ENCODE measurements around the gene APOL6.

Gene APOL6
- 279 to 333 reads per million in 2 donors for total RNA-seq

GRCh38 chr22:35648066-35649025, at the start of gene APOL6:
Gene APOL6 (plus strand): TSS chr22:35648446. CDS start chr22:35656426, 7,980 bp downstream.
- DNase-seq: no peak

- no peak for DNase-seq
These were observed 48.9 kb upstream of the APOL6 start for GRCh38 chr22:35599364-35599763.

- no peak for DNase-seq
These were observed 47.8 kb upstream of the APOL6 start for GRCh38 chr22:35600476-35600875.

GRCh38 chr22:35601013-35601580, 47.1 kb upstream of the APOL6 start:
- no peak for DNase-seq

- DNase-seq: no peak
These were observed 46.3 kb upstream of the APOL6 start for GRCh38 chr22:35601743-35602615.

GRCh38 chr22:35604621-35605368, 43.5 kb upstream of the APOL6 start:
- DNase-seq: no peak

GRCh38 chr22:35605369-35605680, 42.9 kb upstream of the APOL6 start:
- DNase-seq: no peak

GRCh38 chr22:35605851-35606481, 42.3 kb upstream of the APOL6 start:
- DNase-seq: no peak

- no peak for DNase-seq
These were observed 41.3 kb upstream of the APOL6 start for GRCh38 chr22:35606916-35607315.

GRCh38 chr22:35608088-35608487, 40.2 kb upstream of the APOL6 start:
- DNase-seq: no peak

- no peak for DNase-seq
These were observed 39.0 kb upstream of the APOL6 start for GRCh38 chr22:35609261-35609660.

GRCh38 chr22:35609761-35610160, 38.5 kb upstream of the APOL6 start:
- DNase-seq: no peak

- DNase-seq: no peak
These were observed 37.5 kb upstream of the APOL6 start for GRCh38 chr22:35610741-35611140.

- DNase-seq: no peak
These were observed 36.9 kb upstream of the APOL6 start for GRCh38 chr22:35611200-35611890.

GRCh38 chr22:35611891-35612576, 36.2 kb upstream of the APOL6 start:
- no peak for DNase-seq

- DNase-seq: no peak
These were observed 35.3 kb upstream of the APOL6 start for GRCh38 chr22:35612903-35613302.

GRCh38 chr22:35614404-35614803, 33.8 kb upstream of the APOL6 start:
- no peak for DNase-seq

- no peak for DNase-seq
These were observed 33.1 kb upstream of the APOL6 start for GRCh38 chr22:35615156-35615555.

GRCh38 chr22:35616043-35616442, 32.2 kb upstream of the APOL6 start:
- no peak for DNase-seq

- no peak for DNase-seq
These were observed 31.0 kb upstream of the APOL6 start, which contains the start of gene MB for GRCh38 chr22:35617137-35617755. Gene MB (minus strand): TSS chr22:35617329. CDS start chr22:35617257, 72 bp downstream.
